ENCODE data around the gene METTL16.

Gene METTL16

DNA sequence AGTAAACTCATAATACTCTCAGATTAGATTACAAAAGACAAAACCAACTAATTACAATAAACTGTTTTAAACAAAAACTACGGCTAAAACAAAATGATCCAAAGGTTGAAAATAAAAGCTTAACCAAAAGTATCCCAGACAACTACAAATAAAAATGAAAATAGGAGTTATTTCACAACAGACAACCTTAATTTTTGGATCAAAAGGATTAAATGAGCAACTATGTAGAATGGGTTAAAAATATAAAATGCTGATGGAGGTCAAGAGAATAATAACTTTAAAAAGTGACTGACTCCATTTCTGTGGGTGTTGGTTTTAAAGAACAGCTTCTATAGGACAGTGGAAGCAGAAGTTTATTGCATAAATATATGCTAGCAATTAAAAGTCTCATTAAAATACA is 28.6 kb downstream of the METTL16 start:
- TF ChIP-seq EP300 (IDR thresholded peaks at IDR 0.05; ENCODE audit: borderline replicate concordance) (no peak), RAD21 (IDR thresholded peaks at IDR 0.05; ENCODE audit: low read depth) (no peak), NFIC (IDR thresholded peaks at IDR 0.05) (no peak), TCF12 (IDR thresholded peaks at IDR 0.05; ENCODE audit: low read depth) (no peak), ZBTB7A (IDR thresholded peaks at IDR 0.05; ENCODE audit: low read depth) (no peak), CREB1 (IDR thresholded peaks at IDR 0.05; ENCODE audit: low read depth) (no peak), YY1 (IDR thresholded peaks at IDR 0.05; ENCODE audit: low read depth) (no peak), TEAD4 (IDR thresholded peaks at IDR 0.05) (no peak), TAF1 (IDR thresholded peaks at IDR 0.05; ENCODE audit: low read depth) (no peak), FOXM1 (IDR thresholded peaks at IDR 0.05; ENCODE audit: borderline replicate concordance, low read depth) (no peak), EGR1 (IDR thresholded peaks at IDR 0.05) (no peak), CEBPB (IDR thresholded peaks at IDR 0.05) (no peak)
- TF ChIP-seq, protein P1, sequence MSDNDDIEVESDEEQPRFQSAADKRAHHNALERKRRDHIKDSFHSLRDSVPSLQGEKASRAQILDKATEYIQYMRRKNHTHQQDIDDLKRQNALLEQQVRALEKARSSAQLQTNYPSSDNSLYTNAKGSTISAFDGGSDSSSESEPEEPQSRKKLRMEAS (IDR thresholded peaks at IDR 0.05): no peak
- TF ChIP-seq, protein P2, sequence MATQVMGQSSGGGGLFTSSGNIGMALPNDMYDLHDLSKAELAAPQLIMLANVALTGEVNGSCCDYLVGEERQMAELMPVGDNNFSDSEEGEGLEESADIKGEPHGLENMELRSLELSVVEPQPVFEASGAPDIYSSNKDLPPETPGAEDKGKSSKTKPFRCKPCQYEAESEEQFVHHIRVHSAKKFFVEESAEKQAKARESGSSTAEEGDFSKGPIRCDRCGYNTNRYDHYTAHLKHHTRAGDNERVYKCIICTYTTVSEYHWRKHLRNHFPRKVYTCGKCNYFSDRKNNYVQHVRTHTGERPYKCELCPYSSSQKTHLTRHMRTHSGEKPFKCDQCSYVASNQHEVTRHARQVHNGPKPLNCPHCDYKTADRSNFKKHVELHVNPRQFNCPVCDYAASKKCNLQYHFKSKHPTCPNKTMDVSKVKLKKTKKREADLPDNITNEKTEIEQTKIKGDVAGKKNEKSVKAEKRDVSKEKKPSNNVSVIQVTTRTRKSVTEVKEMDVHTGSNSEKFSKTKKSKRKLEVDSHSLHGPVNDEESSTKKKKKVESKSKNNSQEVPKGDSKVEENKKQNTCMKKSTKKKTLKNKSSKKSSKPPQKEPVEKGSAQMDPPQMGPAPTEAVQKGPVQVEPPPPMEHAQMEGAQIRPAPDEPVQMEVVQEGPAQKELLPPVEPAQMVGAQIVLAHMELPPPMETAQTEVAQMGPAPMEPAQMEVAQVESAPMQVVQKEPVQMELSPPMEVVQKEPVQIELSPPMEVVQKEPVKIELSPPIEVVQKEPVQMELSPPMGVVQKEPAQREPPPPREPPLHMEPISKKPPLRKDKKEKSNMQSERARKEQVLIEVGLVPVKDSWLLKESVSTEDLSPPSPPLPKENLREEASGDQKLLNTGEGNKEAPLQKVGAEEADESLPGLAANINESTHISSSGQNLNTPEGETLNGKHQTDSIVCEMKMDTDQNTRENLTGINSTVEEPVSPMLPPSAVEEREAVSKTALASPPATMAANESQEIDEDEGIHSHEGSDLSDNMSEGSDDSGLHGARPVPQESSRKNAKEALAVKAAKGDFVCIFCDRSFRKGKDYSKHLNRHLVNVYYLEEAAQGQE (IDR thresholded peaks at IDR 0.05; ENCODE audit: low read depth): no peak
- TF ChIP-seq, protein P3, sequence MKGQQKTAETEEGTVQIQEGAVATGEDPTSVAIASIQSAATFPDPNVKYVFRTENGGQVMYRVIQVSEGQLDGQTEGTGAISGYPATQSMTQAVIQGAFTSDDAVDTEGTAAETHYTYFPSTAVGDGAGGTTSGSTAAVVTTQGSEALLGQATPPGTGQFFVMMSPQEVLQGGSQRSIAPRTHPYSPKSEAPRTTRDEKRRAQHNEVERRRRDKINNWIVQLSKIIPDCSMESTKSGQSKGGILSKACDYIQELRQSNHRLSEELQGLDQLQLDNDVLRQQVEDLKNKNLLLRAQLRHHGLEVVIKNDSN (IDR thresholded peaks at IDR 0.05): no peak

DNA sequence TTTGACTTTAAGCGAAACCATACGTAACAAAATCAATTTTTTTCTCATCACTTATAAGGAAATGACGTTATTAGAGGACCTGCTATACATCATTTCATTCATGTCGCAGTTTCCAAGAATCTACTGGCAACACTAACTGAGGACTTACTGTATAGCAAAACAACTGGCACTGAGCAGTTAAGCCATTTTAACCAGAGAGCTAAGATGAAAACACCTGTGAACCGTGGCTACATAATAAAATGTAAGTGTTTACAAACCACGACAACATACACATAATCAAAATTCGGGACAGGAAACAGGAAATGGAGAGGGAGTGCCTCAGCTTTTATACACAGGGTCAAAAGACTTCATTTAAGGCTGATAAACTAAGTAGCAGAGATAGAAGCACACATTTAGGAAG is 29.5 kb downstream of the METTL16 start:
- TF ChIP-seq EGR1 (IDR thresholded peaks at IDR 0.05) (no peak), FOXM1 (IDR thresholded peaks at IDR 0.05; ENCODE audit: borderline replicate concordance, low read depth) (no peak), ZBTB7A (IDR thresholded peaks at IDR 0.05; ENCODE audit: low read depth) (no peak), NFIC (IDR thresholded peaks at IDR 0.05) (no peak), RAD21 (IDR thresholded peaks at IDR 0.05; ENCODE audit: low read depth) (no peak), EP300 (IDR thresholded peaks at IDR 0.05; ENCODE audit: borderline replicate concordance) (no peak), TCF12 (IDR thresholded peaks at IDR 0.05; ENCODE audit: low read depth) (no peak), CEBPB (IDR thresholded peaks at IDR 0.05) (no peak), YY1 (IDR thresholded peaks at IDR 0.05; ENCODE audit: low read depth) (no peak), TEAD4 (IDR thresholded peaks at IDR 0.05) (no peak), CREB1 (IDR thresholded peaks at IDR 0.05; ENCODE audit: low read depth) (no peak), TAF1 (IDR thresholded peaks at IDR 0.05; ENCODE audit: low read depth) (no peak)
- TF ChIP-seq, protein P2 (IDR thresholded peaks at IDR 0.05; ENCODE audit: low read depth): no peak
- TF ChIP-seq, protein P3 (IDR thresholded peaks at IDR 0.05): no peak
- TF ChIP-seq, protein P1 (IDR thresholded peaks at IDR 0.05): no peak

DNA sequence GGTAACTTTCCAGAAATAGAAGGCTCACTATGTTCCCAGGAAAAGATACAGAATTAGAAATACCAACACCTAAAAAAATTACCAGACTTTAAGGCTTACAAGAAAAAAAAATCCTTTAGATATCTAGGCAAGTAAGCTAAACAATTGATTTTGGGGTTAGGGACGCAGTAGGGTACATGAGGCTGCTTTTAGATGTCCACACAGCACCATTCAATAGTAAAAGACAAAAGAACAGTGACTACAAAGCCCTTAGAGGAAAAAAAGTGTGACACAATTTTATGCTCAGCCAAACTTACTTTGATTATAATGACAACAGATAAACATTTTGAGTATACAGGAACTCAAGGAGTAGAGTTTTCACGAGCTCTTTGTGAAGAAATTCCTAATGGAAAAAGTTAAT is 29.9 kb downstream of the METTL16 start:
- TF ChIP-seq, protein P1 (IDR thresholded peaks at IDR 0.05): no peak
- no peak for TF ChIP-seq ZBTB7A (IDR thresholded peaks at IDR 0.05; ENCODE audit: low read depth)

DNA sequence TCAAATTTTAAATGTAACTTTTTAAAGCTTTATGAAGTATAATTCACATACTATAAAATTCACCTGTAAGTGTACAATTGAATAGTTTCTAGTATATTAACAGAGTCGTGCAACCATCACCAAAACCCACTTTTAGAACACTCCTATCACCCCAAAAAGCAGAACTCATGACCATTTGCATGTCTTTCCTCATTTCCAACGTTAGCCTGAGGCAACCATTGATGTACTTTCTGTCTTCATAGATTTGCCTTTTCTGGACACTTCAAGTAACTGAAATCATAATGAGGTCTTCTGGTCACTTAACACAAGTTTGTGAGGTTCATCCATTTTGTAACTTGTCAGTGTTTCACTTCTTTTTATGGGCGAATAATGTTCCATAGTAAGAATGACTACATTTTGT is 33.2 kb downstream of the METTL16 start:
- no peak for TF ChIP-seq TCF12 (IDR thresholded peaks at IDR 0.05; ENCODE audit: low read depth)
- TF ChIP-seq, protein P1 (IDR thresholded peaks at IDR 0.05): no peak
- no peak for TF ChIP-seq YY1 (IDR thresholded peaks at IDR 0.05; ENCODE audit: low read depth)
- no peak for TF ChIP-seq FOXM1 (IDR thresholded peaks at IDR 0.05; ENCODE audit: borderline replicate concordance, low read depth)
- TF ChIP-seq TAF1 (IDR thresholded peaks at IDR 0.05; ENCODE audit: low read depth): no peak
- TF ChIP-seq, protein P3 (IDR thresholded peaks at IDR 0.05): no peak
- no peak for TF ChIP-seq EGR1 (IDR thresholded peaks at IDR 0.05)
- no peak for TF ChIP-seq CEBPB (IDR thresholded peaks at IDR 0.05)
- no peak for TF ChIP-seq RAD21 (IDR thresholded peaks at IDR 0.05; ENCODE audit: low read depth)
- no peak for TF ChIP-seq CREB1 (IDR thresholded peaks at IDR 0.05; ENCODE audit: low read depth)

DNA sequence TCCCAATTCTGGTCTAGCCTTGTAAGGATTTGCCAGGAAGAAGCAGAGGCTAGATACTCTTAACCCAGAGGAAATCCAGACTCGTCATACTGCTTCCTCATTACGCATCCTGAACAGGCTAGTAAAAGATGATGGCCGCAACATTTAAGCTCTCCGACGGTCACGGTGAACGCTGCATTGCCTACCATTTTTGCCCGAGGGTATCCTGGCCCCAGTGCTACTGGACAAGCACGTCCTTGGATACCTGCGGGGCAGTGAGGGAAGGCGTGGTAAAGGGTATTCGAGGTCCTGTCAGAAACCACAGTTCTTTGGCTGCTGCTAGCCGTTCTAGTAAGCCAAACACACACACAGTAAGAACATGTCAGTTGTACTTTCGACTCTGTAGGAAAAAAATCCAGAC is 36.6 kb downstream of the METTL16 start:
- TF ChIP-seq EP300 (IDR thresholded peaks at IDR 0.05; ENCODE audit: borderline replicate concordance): no peak

DNA sequence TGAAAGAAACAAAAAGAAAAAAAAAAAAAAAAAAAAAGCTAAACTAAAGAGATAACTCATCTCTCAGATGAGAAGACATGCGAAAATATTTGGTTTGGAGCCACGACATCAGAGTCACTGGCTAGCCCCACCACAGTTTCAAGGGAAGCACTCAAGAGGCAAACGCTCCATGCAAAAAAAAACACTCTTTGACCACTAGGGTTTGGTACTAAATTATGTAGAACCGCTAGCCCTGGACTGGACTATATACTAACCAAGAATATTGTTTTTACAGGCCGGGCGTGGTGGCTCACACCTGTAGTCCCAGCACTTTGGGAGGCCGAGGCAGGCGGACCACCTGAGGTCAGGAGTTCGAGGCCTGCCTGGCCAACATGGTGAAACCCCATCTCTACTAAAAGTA is 37.3 kb downstream of the METTL16 start:
- TF ChIP-seq YY1 (IDR thresholded peaks at IDR 0.05; ENCODE audit: low read depth) (no peak), CREB1 (IDR thresholded peaks at IDR 0.05; ENCODE audit: low read depth) (no peak), CEBPB (IDR thresholded peaks at IDR 0.05) (no peak), TEAD4 (IDR thresholded peaks at IDR 0.05) (no peak), TCF12 (IDR thresholded peaks at IDR 0.05; ENCODE audit: low read depth) (no peak), EGR1 (IDR thresholded peaks at IDR 0.05) (no peak), NFIC (IDR thresholded peaks at IDR 0.05) (no peak), EP300 (IDR thresholded peaks at IDR 0.05; ENCODE audit: borderline replicate concordance) (no peak), TAF1 (IDR thresholded peaks at IDR 0.05; ENCODE audit: low read depth) (no peak), RAD21 (IDR thresholded peaks at IDR 0.05; ENCODE audit: low read depth) (no peak), ZBTB7A (IDR thresholded peaks at IDR 0.05; ENCODE audit: low read depth) (no peak), FOXM1 (IDR thresholded peaks at IDR 0.05; ENCODE audit: borderline replicate concordance, low read depth) (no peak)
- TF ChIP-seq, protein P1 (IDR thresholded peaks at IDR 0.05): no peak
- TF ChIP-seq, protein P2 (IDR thresholded peaks at IDR 0.05; ENCODE audit: low read depth): no peak
- TF ChIP-seq, protein P3 (IDR thresholded peaks at IDR 0.05): no peak
